GM18499 (cell line): ENCODE results near the gene FXYD7.

Experiments used
- ATAC-seq: cut with Tn5 transposase; IDR thresholded peaks from one replicate; pipeline ENCODE4 v1.9.1; 2021; ENCODE audit warnings: moderate number of reproducible peaks; ENCODE audit not compliant: insufficient read depth, unreplicated experiment

Gene FXYD7

GRCh38 chr19:35109395-35110112 is 33.5 kb upstream of the FXYD7 start:
- ATAC-seq = no peak

GRCh38 chr19:35110974-35111373 is 32.1 kb upstream of the FXYD7 start:
- ATAC-seq = no peak

DNA sequence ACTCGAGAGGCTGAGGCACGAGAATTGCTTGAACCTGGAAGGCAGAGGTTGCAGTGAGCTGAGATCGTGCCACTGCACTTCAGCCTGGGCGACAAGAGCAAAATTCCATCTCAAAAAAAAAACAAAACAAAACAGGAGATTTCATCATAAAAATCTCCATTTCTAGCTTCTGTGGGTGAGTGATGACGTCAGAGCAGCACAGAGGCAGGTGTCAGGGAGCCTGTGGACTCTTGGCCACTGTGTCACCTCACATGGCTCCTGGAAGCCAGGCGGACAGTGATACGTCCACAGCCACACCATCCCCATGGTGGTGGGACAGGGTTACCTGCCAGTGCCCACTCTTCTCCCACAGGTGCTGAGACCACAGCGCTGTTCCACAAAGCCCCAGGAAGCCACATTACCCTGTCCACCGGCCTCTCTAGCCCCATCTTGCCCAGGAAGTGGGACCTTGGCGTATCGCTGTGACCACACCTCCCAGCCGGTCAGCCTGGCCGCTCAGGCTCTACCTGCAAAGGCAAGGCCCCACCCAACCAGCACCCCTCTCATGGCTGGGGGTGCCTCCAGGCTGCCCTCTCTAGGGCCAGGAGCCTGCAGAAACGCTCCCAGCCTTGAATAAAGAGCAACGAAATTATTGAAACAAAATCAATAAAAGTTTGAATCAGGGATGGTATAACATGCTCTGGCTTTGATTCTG is 29.9 kb upstream of the FXYD7 start:
- ATAC-seq = no peak

DNA sequence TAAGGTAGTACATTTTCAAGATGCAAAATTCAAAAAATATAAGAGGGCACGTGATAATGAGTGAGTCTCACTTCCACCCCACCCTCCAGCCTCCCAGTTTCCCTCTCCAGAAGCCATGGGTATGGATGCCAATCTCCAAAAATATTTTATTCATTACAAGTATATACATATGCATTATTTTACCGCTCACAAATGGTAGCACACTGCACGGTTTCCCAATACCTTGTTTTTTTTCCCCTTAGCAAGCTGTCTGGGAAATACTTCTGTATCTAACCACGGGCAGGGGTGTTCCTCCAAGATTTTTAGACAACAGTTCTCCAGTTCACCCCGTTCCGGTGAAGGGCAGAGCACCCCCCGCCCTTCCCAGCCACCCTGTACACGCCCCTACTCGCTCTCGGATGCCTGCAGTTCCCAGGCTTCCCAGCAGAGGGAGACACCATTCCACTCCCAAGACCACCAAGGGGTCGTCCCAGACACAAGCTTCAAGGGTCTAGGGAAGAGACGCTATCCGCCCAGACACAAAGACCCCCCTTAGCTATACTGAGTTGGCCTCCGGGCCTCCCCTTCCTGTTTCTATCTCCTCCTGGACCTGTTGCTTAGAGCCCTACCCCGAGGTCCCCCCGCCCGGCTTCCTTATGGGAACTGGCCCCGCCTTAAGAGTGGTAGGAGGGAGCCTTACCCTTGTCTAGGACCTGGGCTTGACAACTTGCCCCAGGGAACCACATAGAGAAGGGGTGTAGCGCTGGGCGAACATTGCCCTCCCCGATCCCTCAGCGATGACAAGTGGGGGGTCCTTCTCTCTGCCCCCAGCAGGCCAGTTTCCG is 28.5 kb upstream of the FXYD7 start:
- ATAC-seq = no peak

DNA sequence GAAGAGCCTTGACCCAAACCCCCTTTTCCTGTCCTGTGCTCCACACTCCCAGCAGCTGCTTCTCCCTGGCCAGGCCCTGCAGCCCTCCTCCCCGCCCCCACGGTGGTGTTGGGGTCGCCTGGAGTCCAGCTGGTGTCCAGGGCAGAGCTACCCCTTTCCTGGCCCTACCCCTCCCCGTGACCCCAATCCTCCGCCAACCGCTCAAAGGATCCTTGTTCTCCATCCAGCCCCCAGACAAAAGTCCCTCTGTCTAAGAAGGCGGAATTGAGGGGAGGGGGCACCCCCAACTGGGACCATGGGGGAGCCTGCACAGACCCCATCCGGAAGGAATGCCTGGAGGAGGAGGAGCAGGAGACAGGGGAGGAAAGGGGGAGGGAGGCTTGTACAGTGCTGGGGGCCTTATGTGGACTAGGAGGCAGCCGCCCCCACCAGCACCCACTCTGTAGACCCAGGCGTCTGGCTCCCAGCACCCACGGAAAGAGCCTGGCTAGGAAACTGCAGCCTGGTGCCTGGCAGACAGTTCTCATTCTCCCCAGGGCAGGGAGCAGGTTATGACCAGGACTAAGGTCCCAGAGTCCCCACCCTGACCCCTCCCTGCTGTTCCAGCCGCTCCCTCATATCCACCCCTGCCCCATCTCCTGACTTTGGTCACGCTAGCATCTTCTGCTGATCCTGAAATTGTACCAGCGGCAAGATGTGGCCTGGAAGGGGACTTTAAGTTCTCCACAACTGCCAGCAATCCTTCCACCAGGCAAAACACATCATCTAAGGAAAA is 27.7 kb upstream of the FXYD7 start, which contains the start of gene FXYD3:
Gene FXYD3 (plus strand): TSS at position 647 of the 775 bp plus-strand sequence. CDS start 3,554 bp downstream, outside the sequence.
- no peak for ATAC-seq

GRCh38 chr19:35116072-35116801 is 26.8 kb upstream of the FXYD7 start:
- no peak for ATAC-seq

DNA sequence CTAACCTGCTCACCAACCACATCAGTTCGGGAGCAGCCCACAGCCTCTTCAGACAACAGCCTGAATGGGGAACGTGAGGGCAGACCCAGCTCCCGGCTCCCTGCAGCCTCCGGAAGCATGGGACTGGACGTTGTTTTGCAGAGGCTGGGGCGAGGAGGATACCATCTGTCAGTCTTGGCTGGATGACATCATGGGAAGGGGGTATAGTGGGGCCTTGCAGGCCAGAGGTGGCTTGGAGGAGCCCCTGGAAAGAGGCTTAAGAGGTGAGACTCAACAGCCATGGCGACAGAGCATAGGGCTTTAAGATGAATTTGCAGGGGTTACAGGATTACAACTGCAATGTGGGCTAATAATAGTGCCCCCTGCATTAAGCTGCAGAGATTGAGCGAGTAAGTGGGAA is 25.9 kb upstream of the FXYD7 start:
- no peak for ATAC-seq

DNA sequence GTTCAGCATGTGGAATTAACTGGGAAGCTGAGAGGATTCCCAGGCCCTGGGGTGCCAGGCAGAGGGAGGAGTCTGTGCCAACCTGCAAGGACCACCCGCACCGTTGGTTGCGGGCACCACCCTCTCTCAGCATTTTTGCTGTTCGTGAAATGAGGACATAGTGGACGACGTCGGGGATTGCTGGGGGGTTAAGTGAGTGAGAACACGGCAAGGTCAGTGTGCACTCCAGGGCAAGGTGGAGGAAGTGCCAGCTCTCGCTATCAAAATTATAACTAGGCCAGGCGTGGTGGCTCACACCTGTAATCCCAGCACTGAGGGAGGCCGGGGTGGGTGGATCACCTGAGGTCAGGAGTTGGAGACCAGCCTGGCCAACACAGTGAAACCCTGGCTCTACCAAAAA is 25.3 kb upstream of the FXYD7 start:
- ATAC-seq = no peak

- ATAC-seq = no peak
Measured at GRCh38 chr19:35118268-35119020, 24.6 kb upstream of the FXYD7 start.

DNA sequence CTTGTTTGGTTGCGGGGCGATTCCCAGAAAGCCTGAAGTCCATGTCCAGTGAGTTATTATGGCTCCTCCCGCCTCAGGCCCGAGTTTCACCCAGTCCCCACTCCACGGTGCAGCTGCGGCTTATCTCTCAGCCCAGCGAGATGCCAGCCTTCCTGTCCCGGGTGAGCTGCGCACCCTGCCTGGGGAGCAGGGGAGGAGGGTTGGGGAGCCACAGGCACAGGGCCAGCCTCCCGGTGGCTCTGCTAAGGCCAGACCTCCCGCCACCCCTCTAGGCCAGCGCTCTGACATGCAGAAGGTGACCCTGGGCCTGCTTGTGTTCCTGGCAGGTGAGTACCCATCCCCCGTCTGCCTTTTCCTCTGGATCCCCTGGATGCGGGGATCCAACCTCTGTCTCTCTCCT is 24.0 kb upstream of the FXYD7 start:
- no peak for ATAC-seq

GRCh38 chr19:35119578-35120155 is 23.4 kb upstream of the FXYD7 start:
- ATAC-seq = no peak

GRCh38 chr19:35120492-35120891 is 22.6 kb upstream of the FXYD7 start:
- ATAC-seq = no peak

GRCh38 chr19:35120898-35121297 is 22.2 kb upstream of the FXYD7 start:
- ATAC-seq = no peak

- ATAC-seq = no peak
Measured at GRCh38 chr19:35122687-35123551, 20.1 kb upstream of the FXYD7 start.

DNA sequence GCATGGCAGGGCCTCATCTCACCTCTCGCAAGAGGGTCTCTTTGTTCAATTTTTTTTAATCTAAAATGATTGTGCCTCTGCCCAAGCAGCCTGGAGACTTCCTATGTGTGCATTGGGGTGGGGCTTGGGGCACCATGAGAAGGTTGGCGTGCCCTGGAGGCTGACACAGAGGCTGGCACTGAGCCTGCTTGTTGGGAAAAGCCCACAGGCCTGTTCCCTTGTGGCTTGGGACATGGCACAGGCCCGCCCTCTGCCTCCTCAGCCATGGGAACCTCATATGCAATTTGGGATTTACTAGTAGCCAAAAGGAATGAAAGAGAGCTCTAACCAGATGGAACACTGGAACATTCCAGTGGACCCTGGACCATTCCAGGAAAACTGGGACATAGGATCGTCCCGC is 19.5 kb upstream of the FXYD7 start:
- ATAC-seq = no peak

DNA sequence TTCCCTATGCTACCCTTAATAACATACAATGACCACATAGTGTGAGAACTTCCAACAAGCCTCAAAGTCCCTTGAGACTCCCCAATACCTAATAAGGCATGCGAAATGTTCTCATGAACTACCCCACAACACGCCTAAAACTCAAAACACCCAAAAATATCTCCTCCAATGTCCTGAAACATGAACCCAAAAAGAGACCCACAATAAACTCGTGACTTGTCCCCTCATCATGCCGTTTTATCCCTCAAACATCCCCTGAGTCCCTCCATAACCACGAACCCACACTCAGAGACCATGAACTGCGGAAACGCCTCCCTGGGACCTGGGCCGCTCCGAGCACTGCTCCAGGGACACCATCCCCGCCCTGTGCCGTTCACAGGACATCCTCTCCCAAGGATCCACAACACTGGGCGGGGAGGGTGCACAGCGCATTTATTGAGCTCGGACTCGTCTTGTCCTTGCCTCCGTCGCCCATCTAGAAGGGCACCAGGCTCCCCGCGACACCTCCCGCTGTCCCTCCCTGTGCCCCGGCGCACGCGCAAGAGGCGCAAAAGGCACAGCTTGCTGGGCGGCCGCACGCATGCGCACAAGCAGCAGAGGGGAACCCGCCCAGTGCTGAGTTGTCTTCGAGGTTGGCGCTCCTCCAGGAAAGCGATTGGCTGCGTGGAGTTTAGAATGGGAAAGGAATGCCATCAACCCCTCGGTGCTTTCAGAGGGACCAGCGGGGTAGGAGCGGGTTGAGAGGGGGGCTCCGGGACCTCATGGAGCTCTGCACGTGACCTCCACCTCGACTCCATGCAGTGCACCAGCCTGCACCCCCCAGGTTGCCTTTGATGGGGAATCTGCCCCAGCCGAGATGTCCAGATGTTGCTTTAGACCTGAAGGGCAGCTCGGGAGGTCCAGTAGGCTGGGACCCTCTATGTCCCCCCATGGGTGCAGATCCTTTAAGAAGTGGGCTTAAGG is 18.7 kb upstream of the FXYD7 start:
- ATAC-seq = no peak
